Cardiac fibroblast (primary cell): ENCODE results near the gene CUL5.

Source experiments
- DNase-seq, 2 donors: peaks; one replicate each; pipeline versions ENCODE4 v3.0.0 to v3.0.0-alpha.2; 2010; ENCODE audit warnings: low read depth in 2 of 2
- H3K4me3 ChIP-seq, 2 donors: replicated peaks in 1 of 2; 1 replicate in 1 of 2; 2 replicates in 1 of 2; pipeline ENCODE4 v1.5.1; 2011; ENCODE audit warnings: low read depth in 2 of 2, low read length in 2 of 2, mild to moderate bottlenecking in 2 of 2, moderate library complexity in 1 of 2
- TF ChIP-seq, protein P1 (sequence below): IDR thresholded peaks from one replicate; pipeline ENCODE4 v1.5.1; 2011; ENCODE audit warnings: low read depth, mild to moderate bottlenecking, low read length, inconsistent platforms

CUL5 gene

DNA sequence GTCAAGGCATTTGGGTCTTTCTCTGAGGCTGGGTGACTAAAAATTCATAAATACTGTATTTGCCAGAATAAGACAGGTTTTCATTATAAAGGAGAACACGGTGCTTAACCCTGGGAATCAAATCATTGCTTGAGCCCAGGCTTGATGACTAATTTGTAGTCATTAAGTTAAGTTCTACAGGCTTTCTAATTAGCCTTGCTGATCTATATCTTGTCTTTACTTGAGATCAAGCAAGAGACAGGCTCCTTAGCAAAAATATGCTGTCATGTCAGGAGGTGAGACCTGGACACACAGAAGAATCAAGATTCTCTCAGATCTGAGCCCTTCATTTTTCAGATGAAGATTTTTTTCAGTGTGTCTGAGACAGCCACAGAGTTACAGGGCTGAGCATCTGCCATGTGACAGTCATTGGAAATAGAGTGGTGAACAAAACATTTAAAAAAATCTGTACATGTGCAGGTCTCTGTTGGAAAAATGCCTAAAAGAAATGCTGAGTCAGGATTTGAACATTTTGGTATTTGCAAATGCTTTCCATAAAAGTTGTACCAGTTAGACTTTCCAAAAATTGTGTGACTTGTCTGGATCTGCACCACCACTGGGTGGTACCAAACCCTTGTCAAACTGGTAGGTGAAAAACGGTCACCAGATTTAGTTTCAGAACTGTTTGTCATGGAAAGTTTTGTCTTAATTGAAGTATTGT, 127.3 kb downstream of the CUL5 start:
- peak; percentile 32 to 51 for DNase-seq
- H3K4me3 ChIP-seq, result no peak overlapping the region
- TF ChIP-seq, protein P1, sequence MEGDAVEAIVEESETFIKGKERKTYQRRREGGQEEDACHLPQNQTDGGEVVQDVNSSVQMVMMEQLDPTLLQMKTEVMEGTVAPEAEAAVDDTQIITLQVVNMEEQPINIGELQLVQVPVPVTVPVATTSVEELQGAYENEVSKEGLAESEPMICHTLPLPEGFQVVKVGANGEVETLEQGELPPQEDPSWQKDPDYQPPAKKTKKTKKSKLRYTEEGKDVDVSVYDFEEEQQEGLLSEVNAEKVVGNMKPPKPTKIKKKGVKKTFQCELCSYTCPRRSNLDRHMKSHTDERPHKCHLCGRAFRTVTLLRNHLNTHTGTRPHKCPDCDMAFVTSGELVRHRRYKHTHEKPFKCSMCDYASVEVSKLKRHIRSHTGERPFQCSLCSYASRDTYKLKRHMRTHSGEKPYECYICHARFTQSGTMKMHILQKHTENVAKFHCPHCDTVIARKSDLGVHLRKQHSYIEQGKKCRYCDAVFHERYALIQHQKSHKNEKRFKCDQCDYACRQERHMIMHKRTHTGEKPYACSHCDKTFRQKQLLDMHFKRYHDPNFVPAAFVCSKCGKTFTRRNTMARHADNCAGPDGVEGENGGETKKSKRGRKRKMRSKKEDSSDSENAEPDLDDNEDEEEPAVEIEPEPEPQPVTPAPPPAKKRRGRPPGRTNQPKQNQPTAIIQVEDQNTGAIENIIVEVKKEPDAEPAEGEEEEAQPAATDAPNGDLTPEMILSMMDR, result peak; percentile 18

DNA sequence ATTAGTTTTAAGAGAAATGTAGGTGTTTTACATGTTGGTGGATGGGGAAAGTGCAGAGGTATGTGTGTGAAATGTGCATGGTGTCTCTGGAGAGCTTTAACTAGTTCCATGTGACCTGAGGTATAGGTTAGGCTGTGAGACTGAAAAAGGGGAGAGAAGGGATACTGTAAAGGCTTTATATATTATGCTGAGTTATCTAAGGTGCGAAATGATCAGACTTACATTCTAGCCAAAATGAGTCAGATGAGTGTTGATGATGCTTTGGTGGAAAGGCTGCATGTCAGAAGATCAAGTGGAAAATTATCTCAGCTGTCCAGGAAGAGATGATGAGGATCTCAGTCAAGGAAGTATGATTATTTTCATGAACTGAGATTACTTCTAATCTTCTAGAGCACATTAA, 128.5 kb downstream of the CUL5 start:
- TF ChIP-seq, protein P1, result no peak
- no peak overlapping the region for H3K4me3 ChIP-seq
- no peak for DNase-seq

DNA sequence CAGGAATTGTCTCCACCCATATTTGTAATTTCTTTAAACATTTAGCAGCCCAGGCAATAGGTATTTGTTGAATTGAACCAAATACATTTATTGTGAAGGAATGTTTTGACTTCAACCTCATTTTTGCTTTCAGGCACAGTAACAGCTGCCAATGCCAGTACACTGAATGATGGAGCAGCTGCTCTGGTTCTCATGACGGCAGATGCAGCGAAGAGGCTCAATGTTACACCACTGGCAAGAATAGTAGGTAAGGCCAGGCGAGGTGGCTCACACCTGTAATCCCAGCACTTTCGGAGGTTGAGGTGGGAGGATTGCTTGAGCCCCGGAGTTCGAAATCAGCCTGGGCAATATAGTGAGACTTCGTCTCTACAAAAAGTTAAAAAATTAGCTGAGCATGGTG, 133.6 kb downstream of the CUL5 start:
- TF ChIP-seq, protein P1, result no peak
- no peak for DNase-seq
- no peak overlapping the region for H3K4me3 ChIP-seq

DNA sequence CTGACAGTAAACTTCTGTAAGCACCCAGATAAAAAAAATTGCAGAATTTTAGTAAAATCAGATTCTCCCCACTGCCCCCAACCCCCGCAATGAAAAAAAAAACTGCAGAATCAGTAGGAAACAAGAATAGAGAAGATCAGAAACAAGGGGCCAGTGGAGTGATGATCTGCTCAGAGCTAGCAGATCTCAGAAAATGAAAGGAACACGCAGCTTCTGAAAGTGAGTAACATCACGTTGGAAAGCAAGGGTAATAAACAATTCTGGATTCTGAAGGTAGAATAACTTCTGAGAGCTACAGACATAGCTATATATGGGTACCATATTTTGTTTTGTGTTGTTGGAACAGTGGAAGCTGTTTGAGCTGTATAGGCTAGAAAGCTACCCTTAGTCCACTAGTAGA, 135.9 kb downstream of the CUL5 start:
- no peak overlapping the region for H3K4me3 ChIP-seq
- no peak for DNase-seq
- TF ChIP-seq, protein P1, result no peak

DNA sequence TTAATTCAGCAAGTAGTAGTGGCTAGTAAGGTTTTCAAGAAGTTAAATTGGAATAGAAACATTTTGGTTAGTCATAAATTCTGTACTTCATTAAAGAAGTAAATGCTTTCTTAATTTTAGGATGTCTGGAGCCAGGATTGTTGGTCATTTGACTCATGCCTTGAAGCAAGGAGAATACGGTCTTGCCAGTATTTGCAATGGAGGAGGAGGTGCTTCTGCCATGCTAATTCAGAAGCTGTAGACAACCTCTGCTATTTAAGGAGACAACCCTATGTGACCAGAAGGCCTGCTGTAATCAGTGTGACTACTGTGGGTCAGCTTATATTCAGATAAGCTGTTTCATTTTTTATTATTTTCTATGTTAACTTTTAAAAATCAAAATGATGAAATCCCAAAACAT, 138.5 kb downstream of the CUL5 start:
- TF ChIP-seq, protein P1, result no peak

DNA sequence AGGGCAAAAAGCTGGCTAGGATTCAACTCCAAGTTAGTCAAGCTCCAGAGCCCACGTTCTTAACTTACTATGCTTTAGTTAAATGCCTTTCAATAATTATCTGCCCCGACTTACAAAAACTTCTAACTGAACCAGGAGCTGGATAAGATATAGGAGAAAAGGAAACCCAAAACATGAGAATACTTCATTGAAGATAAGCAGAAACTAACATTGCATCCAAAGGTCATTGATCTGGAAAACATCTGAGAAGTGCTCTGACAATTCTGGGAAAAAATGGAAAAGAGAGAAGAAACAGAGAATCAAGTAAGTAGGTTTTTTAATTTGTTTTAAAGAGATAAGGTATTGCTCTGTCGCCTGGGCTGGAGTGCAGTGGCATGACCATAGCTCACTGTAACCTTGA, 139.9 kb downstream of the CUL5 start:
- DNase-seq, result peak in 1 of 2 donors; percentile 18
- no peak overlapping the region for H3K4me3 ChIP-seq
- TF ChIP-seq, protein P1, result no peak

More for the DNA sequence above, 138.5 kb downstream of the CUL5 start:
- no peak overlapping the region for H3K4me3 ChIP-seq
- no peak for DNase-seq

DNA sequence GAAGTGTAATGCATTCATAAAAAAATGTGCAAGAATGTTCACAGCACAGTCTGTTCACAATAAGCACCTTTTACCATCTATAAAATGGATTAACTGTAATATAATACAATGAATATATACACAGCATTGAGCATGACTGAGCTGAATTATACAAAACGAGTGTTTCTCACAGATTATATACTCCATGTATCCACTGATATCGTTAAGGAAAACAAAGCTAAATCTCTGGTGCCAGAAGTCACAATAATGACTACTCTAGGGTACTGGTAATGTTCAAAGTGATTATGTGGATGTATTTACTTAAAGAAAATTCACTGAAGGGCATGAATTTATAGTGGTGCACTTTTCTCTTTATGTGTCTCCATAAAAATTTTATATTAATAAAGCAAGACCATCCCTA, 145.9 kb downstream of the CUL5 start:
- DNase-seq, result no peak
- no peak overlapping the region for H3K4me3 ChIP-seq
- TF ChIP-seq, protein P1, result no peak
